Keratinocyte (primary cell): Measurements from ENCODE around the gene GPC1.

Experiments used
- EZH2 ChIP-seq: IDR thresholded peaks from one replicate; pipeline ENCODE4 v1.6.1; 2012; ENCODE audit warnings: inconsistent platforms, mild to moderate bottlenecking, low read length, moderate library complexity
- TF ChIP-seq, protein P1 (sequence below), 3 experiments: IDR thresholded peaks in 1 of 3; conservative IDR thresholded peaks in 1 of 3; optimal IDR thresholded peaks in 1 of 3; 2 replicates in 2 of 3; 3 replicates in 1 of 3; pipeline versions ENCODE3 to v1.5.1; 2011; ENCODE audit warnings: low read length in 3 of 3, mild to moderate bottlenecking in 3 of 3, moderate library complexity in 2 of 3, control low read depth in 1 of 3, inconsistent platforms in 1 of 3; ENCODE audit not compliant: insufficient read depth in 2 of 3; ENCODE audit errors: extremely low read depth in 1 of 3

DNA sequence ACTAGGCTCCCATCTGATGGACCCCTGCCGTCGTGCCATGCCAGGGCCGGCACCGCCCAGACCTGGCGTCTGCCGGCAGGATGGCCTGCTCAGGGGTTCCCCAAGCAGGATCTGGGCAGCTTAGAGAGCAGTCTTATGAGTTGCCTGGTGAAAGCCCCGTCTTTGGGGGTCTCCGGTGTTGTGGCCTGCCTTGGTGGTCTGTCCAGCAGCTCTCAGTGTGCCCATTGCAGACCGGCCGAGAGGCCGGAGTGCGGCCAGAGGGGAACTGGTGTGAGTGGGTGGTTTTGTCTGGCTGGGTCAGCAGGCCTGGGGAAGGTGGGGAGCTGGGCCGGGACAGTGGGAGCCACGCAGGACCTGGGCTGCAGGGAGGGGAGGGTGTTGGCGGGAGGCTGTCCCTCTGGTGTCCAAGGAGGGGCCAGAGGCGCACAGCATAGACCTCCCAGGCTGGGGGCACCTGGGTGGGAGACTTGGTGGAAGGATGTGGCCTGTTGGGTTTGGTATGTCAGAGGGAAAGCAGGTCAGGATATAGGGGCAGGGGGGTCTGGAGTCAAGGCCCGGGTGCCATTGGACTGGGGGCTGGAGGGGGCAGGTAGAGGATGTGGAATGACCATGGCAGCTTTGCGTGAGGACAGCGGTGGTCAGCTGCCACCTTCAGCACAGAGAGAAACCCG, 16.5 kb downstream of the GPC1 start:
- TF ChIP-seq, protein P1, sequence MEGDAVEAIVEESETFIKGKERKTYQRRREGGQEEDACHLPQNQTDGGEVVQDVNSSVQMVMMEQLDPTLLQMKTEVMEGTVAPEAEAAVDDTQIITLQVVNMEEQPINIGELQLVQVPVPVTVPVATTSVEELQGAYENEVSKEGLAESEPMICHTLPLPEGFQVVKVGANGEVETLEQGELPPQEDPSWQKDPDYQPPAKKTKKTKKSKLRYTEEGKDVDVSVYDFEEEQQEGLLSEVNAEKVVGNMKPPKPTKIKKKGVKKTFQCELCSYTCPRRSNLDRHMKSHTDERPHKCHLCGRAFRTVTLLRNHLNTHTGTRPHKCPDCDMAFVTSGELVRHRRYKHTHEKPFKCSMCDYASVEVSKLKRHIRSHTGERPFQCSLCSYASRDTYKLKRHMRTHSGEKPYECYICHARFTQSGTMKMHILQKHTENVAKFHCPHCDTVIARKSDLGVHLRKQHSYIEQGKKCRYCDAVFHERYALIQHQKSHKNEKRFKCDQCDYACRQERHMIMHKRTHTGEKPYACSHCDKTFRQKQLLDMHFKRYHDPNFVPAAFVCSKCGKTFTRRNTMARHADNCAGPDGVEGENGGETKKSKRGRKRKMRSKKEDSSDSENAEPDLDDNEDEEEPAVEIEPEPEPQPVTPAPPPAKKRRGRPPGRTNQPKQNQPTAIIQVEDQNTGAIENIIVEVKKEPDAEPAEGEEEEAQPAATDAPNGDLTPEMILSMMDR (optimal IDR thresholded peaks at IDR 0.05 in 1 of 3, IDR thresholded peaks at IDR 0.05 in 1 of 3, conservative IDR thresholded peaks at IDR 0.05 in 1 of 3; ENCODE audit: extremely low read depth in 1 of 3, insufficient read depth in 2 of 3, low read length in 3 of 3): no peak
- no peak for TF ChIP-seq EZH2
